Measurements from ENCODE around the gene RYK. TPM values are rescaled to one million over a fixed set of nuclear protein-coding genes. Genes with fewer than 3 reads are reported as not detected.

The RYK gene
- total RNA-seq, 2 donors from 2014 or later, result 36.1 to 43.2 TPM

- intact Hi-C loops (cut with DNase I), result no loop called here
- no peak for TF ChIP-seq CTCF (IDR thresholded peaks at IDR 0.05)
- TF ChIP-seq POLR2A (IDR thresholded peaks at IDR 0.05), result no peak
- peaks cover under 1% of the 10 kb centered on the region for H3K4me1 ChIP-seq
- H3K9me3 ChIP-seq, result no peaks in the 10 kb centered on the region
- H3K4me3 ChIP-seq, result no peak overlapping the region
- H3K27me3 ChIP-seq, result no peaks in the 10 kb centered on the region
- no peaks in the 10 kb centered on the region for H3K36me3 ChIP-seq (replicated peaks in 1 of 2; ENCODE audit: insufficient read depth in 1 of 2, low read depth in 2 of 2)
- no peak for ATAC-seq
- no peak for DNase-seq
- no peak overlapping the region for H3K27ac ChIP-seq
Observed at GRCh38 chr3:134274571-134274970, 23.9 kb upstream of the RYK start.

GRCh38 chr3:134267996-134268395 lies 17.3 kb upstream of the RYK start:
- WGBS, 2 donors, result 63 to 94% methylated on average over 1 of the region's 1 CpG
- Histone ChIP-seq H3K9me3 (no peaks in the 10 kb centered on the region), H3K27ac (no peak overlapping the region), H3K36me3 (replicated peaks in 1 of 2; ENCODE audit: insufficient read depth in 1 of 2, low read depth in 2 of 2) (no peaks in the 10 kb centered on the region), H3K4me3 (no peak overlapping the region), H3K27me3 (no peaks in the 10 kb centered on the region), H3K4me1 (no peaks in the 10 kb centered on the region)
- no peak for TF ChIP-seq POLR2A (IDR thresholded peaks at IDR 0.05)
- TF ChIP-seq CTCF (IDR thresholded peaks at IDR 0.05), result no peak
- intact Hi-C loops (cut with DNase I), result no loop called here
- no peak for DNase-seq
- no peak for ATAC-seq

GRCh38 chr3:134260987-134261386 lies 10.3 kb upstream of the RYK start:
- Histone ChIP-seq H3K9me3 (no peaks in the 10 kb centered on the region), H3K36me3 (replicated peaks in 1 of 2; ENCODE audit: insufficient read depth in 1 of 2, low read depth in 2 of 2) (no peaks in the 10 kb centered on the region), H3K27me3 (no peaks in the 10 kb centered on the region), H3K27ac (no peak overlapping the region), H3K4me1 (no peaks in the 10 kb centered on the region), H3K4me3 (no peak overlapping the region)
- DNase-seq, result no peak
- intact Hi-C loops (cut with DNase I), result no loop called here
- ATAC-seq, result no peak
- WGBS, 2 donors, result 43 to 58% methylated on average over 1 of the region's 1 CpG
- TF ChIP-seq POLR2A (IDR thresholded peaks at IDR 0.05) (no peak), CTCF (IDR thresholded peaks at IDR 0.05) (no peak)

GRCh38 chr3:134258761-134259347 lies 8.2 kb upstream of the RYK start:
- 79 to 82% methylated on average over 4 of the region's 4 CpGs for WGBS, 2 donors
- intact Hi-C loops (cut with DNase I), result no loop called here
- TF ChIP-seq POLR2A (IDR thresholded peaks at IDR 0.05), result no peak
- TF ChIP-seq CTCF (IDR thresholded peaks at IDR 0.05), result no peak
- Histone ChIP-seq H3K36me3 (replicated peaks in 1 of 2; ENCODE audit: insufficient read depth in 1 of 2, low read depth in 2 of 2) (no peaks in the 10 kb centered on the region), H3K4me3 (no peak overlapping the region), H3K27me3 (no peaks in the 10 kb centered on the region), H3K4me1 (no peaks in the 10 kb centered on the region), H3K9me3 (no peaks in the 10 kb centered on the region), H3K27ac (no peak overlapping the region)
- DNase-seq (no peak), ATAC-seq (no peak)

- no peak for ATAC-seq
- TF ChIP-seq POLR2A (IDR thresholded peaks at IDR 0.05) (no peak), CTCF (IDR thresholded peaks at IDR 0.05) (no peak)
- H3K4me3 ChIP-seq, result no peak overlapping the region
- no peak overlapping the region for H3K27ac ChIP-seq
- no peaks in the 10 kb centered on the region for H3K9me3 ChIP-seq
- no peak for DNase-seq
- intact Hi-C loops (cut with DNase I), result no loop called here
- no peaks in the 10 kb centered on the region for H3K4me1 ChIP-seq
- no peaks in the 10 kb centered on the region for H3K27me3 ChIP-seq
- H3K36me3 ChIP-seq (replicated peaks in 1 of 2; ENCODE audit: insufficient read depth in 1 of 2, low read depth in 2 of 2), result no peaks in the 10 kb centered on the region
Observed at GRCh38 chr3:134255404-134255803, 4.7 kb upstream of the RYK start.
